OCI-LY7 (cell line): ENCODE results near the gene IFNL4. TPM values are rescaled to one million over a fixed set of nuclear protein-coding genes. Genes with fewer than 3 reads are reported as not detected.
A peak's percentile ranks its signal among the peaks of the same experiment; 100 is the strongest.

Experiments
- BruUV-seq: library from RNA; stranded (reverse); fragments of 400-500 nt; replicated peaks from 2 replicates; lab custom pipeline; 2021; lab: Mats Ljungman, UMichigan
- CTCF ChIA-PET: fragments of 300-600 bp; sonication (Branson Sonifier 250); formaldehyde crosslinking; loops from one replicate; lab custom pipeline; 2022; ENCODE audit warnings: antibody characterized with exemption; ENCODE audit not compliant: unreplicated experiment; lab: Charles Lee
- POLR2A ChIA-PET: fragments of 300-600 bp; sonication (Branson Sonifier 250); formaldehyde crosslinking; loops from one replicate; lab custom pipeline; 2022; ENCODE audit warnings: antibody characterized with exemption; lab: Charles Lee
- DNase-seq: peaks from one replicate; pipeline ENCODE4 v3.0.0-alpha.2; 2015; ENCODE audit warnings: low spot score
- H2AFZ ChIP-seq: fragments of 200-600 bp; sonication (generic), shearing (Covaris generic); 2 replicates; pipeline ENCODE4 v1.6.1; 2014; ENCODE audit warnings: mild to moderate bottlenecking, antibody characterized with exemption, low read length, moderate library complexity
- H3K27ac ChIP-seq: fragments of 200-600 bp; sonication (generic); 2 replicates; pipeline ENCODE4 v1.5.1; 2014; ENCODE audit warnings: mixed run types, low read depth, mild to moderate bottlenecking, moderate library complexity, low read length, inconsistent platforms; ENCODE audit not compliant: poor library complexity, severe bottlenecking
- H3K36me3 ChIP-seq: fragments of 200-600 bp; sonication (generic); 2 replicates; pipeline ENCODE4 v1.6.1; 2014; ENCODE audit warnings: mild to moderate bottlenecking, antibody characterized with exemption, low read length, moderate library complexity, mixed read lengths; ENCODE audit not compliant: insufficient read depth
- H3K4me1 ChIP-seq: fragments of 200-600 bp; sonication (generic); 2 replicates; pipeline ENCODE4 v1.5.1; 2014; ENCODE audit warnings: mild to moderate bottlenecking, low read length; ENCODE audit not compliant: insufficient read depth, poor library complexity, severe bottlenecking
- H3K4me2 ChIP-seq: fragments of 200-600 bp; sonication (generic); 2 replicates; pipeline ENCODE4 v1.6.1; 2014; ENCODE audit warnings: mild to moderate bottlenecking, low read length
- H3K4me3 ChIP-seq: fragments of 200-600 bp; sonication (generic); 2 replicates; pipeline ENCODE4 v1.5.1; 2014; ENCODE audit warnings: mild to moderate bottlenecking, low read depth, low read length; ENCODE audit not compliant: poor library complexity, severe bottlenecking
- H3K79me2 ChIP-seq: fragments of 200-600 bp; sonication (generic); 2 replicates; pipeline ENCODE4 v1.6.1; 2016; ENCODE audit warnings: low read depth, mild to moderate bottlenecking, low read length, moderate library complexity, mixed read lengths; ENCODE audit not compliant: insufficient read depth
- H3K9me2 ChIP-seq: fragments of 200-600 bp; sonication (generic); 2 replicates; pipeline ENCODE4 v1.6.1; 2016; ENCODE audit warnings: mild to moderate bottlenecking, low read length, mixed read lengths; ENCODE audit not compliant: insufficient read depth
- H3K9me3 ChIP-seq: fragments of 200-600 bp; sonication (generic); 2 replicates; pipeline ENCODE4 v1.6.1; 2014; ENCODE audit warnings: mild to moderate bottlenecking, mixed run types, low read length, mixed read lengths
- H4K20me1 ChIP-seq: fragments of 200-600 bp; sonication (generic); 2 replicates; pipeline ENCODE4 v1.6.1; 2014; ENCODE audit warnings: mild to moderate bottlenecking, antibody characterized with exemption, low read length, moderate library complexity, mixed read lengths; ENCODE audit not compliant: insufficient read depth
- EZH2phosphoT487 ChIP-seq: fragments of 200-600 bp; sonication (generic); IDR thresholded peaks from 2 replicates; pipeline ENCODE4 v1.6.1; 2018; ENCODE audit warnings: low read depth, borderline replicate concordance, mild to moderate bottlenecking, mixed run types, antibody characterized with exemption, low read length, moderate library complexity, mixed read lengths
- intact Hi-C: fragments of 100-400 bp; cut with micrococcal nuclease; formaldehyde crosslinking; loops from one replicate; pipeline ENCODE4 v1.10.0; 2022; ENCODE audit not compliant: unreplicated experiment
- total RNA-seq, 2 experiments: library from RNA; depleted of rRNA in 1 of 2; stranded (reverse); fragments of >200 nt in 1 of 2; shearing (Covaris generic) in 1 of 2; gene quantifications; 2 replicates each; pipeline ENCODE4 v1.2.3, GENCODE V29; 2014 to 2022
- TF ChIP-seq, protein P1 (sequence below): fragments of 200-600 bp; sonication (generic); conservative IDR thresholded peaks from 2 replicates; pipeline ENCODE4 v1.5.1; 2014; ENCODE audit warnings: mild to moderate bottlenecking, antibody characterized with exemption, low read length, moderate library complexity, mixed read lengths

IFNL4 gene
- total RNA-seq, 2 experiments from 2014 or later, result not detected

DNA sequence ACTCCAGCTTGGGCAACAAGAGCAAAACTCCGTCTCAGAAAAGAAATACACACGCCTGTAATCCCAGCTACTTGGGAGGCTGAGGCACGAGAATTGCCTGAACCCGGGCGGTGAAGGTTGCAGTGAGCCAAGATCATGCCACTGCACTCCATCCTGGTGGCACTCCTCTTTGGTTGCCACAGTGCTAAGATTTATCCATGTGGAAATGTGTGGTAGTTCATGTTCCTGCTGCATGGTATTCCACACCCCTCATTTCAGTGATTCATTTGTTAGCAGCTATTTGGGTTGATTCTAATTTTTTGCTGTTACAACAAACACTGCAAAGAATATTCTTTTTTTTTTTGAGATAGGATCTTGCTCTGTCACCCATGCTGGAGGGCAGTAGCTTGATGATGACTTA is 15.9 kb downstream of the IFNL4 start:
- H3K4me1 ChIP-seq, result peaks cover 4% of the 10 kb centered on the region
- POLR2A ChIA-PET, result no interaction called here
- intact Hi-C loops, result no loop called here
- H3K4me2 ChIP-seq, result no peak overlapping the region
- no peaks in the 10 kb centered on the region for H3K79me2 ChIP-seq
- H3K9me3 ChIP-seq, result no peaks in the 10 kb centered on the region
- no peak for DNase-seq
- H3K9me2 ChIP-seq, result no peaks in the 10 kb centered on the region
- H2AFZ ChIP-seq, result no peak overlapping the region
- no peaks in the 10 kb centered on the region for H4K20me1 ChIP-seq
- no TSS peak for BruUV-seq
- H3K36me3 ChIP-seq, result no peaks in the 10 kb centered on the region
- H3K27ac ChIP-seq, result no peak overlapping the region
- TF ChIP-seq, protein P1, sequence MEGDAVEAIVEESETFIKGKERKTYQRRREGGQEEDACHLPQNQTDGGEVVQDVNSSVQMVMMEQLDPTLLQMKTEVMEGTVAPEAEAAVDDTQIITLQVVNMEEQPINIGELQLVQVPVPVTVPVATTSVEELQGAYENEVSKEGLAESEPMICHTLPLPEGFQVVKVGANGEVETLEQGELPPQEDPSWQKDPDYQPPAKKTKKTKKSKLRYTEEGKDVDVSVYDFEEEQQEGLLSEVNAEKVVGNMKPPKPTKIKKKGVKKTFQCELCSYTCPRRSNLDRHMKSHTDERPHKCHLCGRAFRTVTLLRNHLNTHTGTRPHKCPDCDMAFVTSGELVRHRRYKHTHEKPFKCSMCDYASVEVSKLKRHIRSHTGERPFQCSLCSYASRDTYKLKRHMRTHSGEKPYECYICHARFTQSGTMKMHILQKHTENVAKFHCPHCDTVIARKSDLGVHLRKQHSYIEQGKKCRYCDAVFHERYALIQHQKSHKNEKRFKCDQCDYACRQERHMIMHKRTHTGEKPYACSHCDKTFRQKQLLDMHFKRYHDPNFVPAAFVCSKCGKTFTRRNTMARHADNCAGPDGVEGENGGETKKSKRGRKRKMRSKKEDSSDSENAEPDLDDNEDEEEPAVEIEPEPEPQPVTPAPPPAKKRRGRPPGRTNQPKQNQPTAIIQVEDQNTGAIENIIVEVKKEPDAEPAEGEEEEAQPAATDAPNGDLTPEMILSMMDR, result no peak
- H3K4me3 ChIP-seq, result no peak overlapping the region
- CTCF ChIA-PET, result no interaction called here

DNA sequence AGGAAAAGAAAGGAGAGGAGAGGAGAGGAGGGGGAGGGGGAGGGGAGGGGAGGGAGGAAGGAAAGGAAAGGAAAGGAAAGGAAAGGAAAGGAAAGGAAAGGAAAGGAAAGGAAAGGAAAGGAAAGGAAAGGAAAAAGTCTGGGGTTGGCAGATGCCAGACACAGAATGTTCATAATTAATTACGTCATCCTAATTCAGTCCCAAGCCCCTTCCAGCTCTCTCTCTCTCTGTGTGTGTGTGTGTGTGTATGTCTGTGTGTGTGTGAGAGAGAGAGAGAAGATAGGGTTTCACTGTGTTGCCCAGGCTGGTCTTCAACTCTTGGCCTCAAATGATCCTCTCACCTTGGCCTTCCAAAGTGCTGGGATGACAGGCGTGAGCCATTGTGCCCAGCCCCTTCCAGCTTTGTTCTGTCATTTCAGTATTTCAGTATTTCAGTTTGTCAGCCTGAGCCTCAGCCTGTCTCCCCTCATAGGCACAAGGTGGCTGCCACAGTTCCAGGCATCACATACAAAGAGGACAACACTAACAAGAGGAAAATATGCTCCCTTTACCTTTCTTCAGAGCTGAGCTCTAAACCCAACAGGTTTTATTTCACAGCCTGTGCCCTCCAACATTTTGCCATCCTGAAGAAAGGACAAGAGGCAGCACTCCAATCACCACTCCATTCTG is 18.4 kb downstream of the IFNL4 start:
- ChIA-PET POLR2A (no interaction called here), CTCF (no interaction called here)
- no peak for DNase-seq

DNA sequence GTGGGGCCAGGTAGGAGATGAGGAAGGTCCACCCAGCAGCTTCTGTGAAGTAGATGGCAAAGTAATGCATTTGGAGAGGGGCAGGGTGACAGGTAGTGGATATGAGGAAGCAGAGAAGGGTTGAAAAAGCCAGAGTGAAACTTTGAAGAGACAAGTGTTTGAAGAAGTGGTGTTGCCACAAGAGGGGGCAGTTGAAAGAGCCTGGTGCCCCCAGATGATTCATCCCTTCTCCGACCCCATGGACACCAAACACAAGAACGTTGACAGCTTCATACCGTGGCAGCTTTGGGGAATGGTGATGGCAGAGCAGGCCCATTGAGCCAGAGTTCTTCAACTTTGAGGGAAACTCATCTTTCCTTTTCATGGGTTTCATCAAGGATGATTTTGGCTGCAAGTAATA is 23.7 kb downstream of the IFNL4 start:
- H3K4me1 ChIP-seq, result no peaks in the 10 kb centered on the region
- no peaks in the 10 kb centered on the region for H3K36me3 ChIP-seq
- no peaks in the 10 kb centered on the region for H3K9me2 ChIP-seq
- H2AFZ ChIP-seq, result no peak overlapping the region
- H3K9me3 ChIP-seq, result no peaks in the 10 kb centered on the region
- H3K79me2 ChIP-seq, result no peaks in the 10 kb centered on the region
- TF ChIP-seq EZH2phosphoT487, result no peak
- TF ChIP-seq, protein P1, result peak; percentile 34; the same call in 1 of the 2 replicates
- CTCF ChIA-PET, result interaction anchor here (0.6 kb wide), 1 partner anchor 113 kb away, joined by 3 read pairs; no protein-coding TSS in a partner anchor
- no TSS peak for BruUV-seq
- H4K20me1 ChIP-seq, result no peaks in the 10 kb centered on the region
- peak; percentile 9 for DNase-seq
- H3K4me3 ChIP-seq, result no peak overlapping the region
- POLR2A ChIA-PET, result no interaction called here
- no peak overlapping the region for H3K4me2 ChIP-seq
- intact Hi-C loops, result no loop called here
- no peak overlapping the region for H3K27ac ChIP-seq

More for the DNA sequence above, 18.4 kb downstream of the IFNL4 start:
- Histone ChIP-seq H2AFZ (no peak overlapping the region), H3K4me1 (no peaks in the 10 kb centered on the region), H3K4me3 (no peak overlapping the region), H3K4me2 (no peak overlapping the region), H3K9me3 (no peaks in the 10 kb centered on the region), H3K9me2 (no peaks in the 10 kb centered on the region), H3K27ac (no peak overlapping the region), H3K36me3 (no peaks in the 10 kb centered on the region), H4K20me1 (no peaks in the 10 kb centered on the region), H3K79me2 (no peaks in the 10 kb centered on the region)
- no TSS peak for BruUV-seq
- no peak for TF ChIP-seq EZH2phosphoT487
- TF ChIP-seq, protein P1, result no peak
- intact Hi-C loops, result no loop called here
